Epithelial cell of proximal tubule (primary cell): ENCODE data around the gene OPCML. TPM values are rescaled to one million over a fixed set of nuclear protein-coding genes. Genes with fewer than 3 reads are reported as not detected.

Experiments
- DNase-seq: peaks from one replicate; pipeline ENCODE4 v3.0.0-alpha.2; 2011; ENCODE audit warnings: low read depth
- H3K4me3 ChIP-seq: 2 replicates; pipeline ENCODE4 v1.5.1; 2011; ENCODE audit warnings: low read depth, mild to moderate bottlenecking, low read length
- CTCF ChIP-seq: conservative IDR thresholded peaks from 2 replicates; pipeline ENCODE4 v1.5.1; 2012; ENCODE audit warnings: low read depth, mild to moderate bottlenecking, low read length
- total RNA-seq: library from RNA; depleted of rRNA; stranded (reverse); fragments of >200 nt; gene quantifications from 2 replicates; pipeline ENCODE4 v1.2.3, GENCODE V29; 2015

OPCML gene
- total RNA-seq, 1 donor from 2014 or later: not detected

GRCh38 chr11:132973686-132974085, 558.6 kb downstream of the OPCML start:
- H3K4me3 ChIP-seq: no peak overlapping the region
- DNase-seq: no peak
- no peak for TF ChIP-seq CTCF

GRCh38 chr11:132972565-132972964, 559.7 kb downstream of the OPCML start:
- TF ChIP-seq CTCF: no peak
- no peak for DNase-seq

GRCh38 chr11:132971351-132971750, 561.0 kb downstream of the OPCML start:
- no peak for DNase-seq
- TF ChIP-seq CTCF: no peak
- no peak overlapping the region for H3K4me3 ChIP-seq

More at GRCh38 chr11:132972565-132972964, 559.7 kb downstream of the OPCML start:
- no peak overlapping the region for H3K4me3 ChIP-seq

- no peak for TF ChIP-seq CTCF
- H3K4me3 ChIP-seq: no peak overlapping the region
- DNase-seq: no peak
Measured at GRCh38 chr11:132969892-132970291, 562.4 kb downstream of the OPCML start.

- no peak for DNase-seq
- TF ChIP-seq CTCF: no peak
- H3K4me3 ChIP-seq: no peak overlapping the region
Measured at GRCh38 chr11:132962041-132962440, 570.3 kb downstream of the OPCML start.

- no peak for TF ChIP-seq CTCF
- DNase-seq: no peak
- no peak overlapping the region for H3K4me3 ChIP-seq
Measured at GRCh38 chr11:132961453-132961852, 570.8 kb downstream of the OPCML start.

- no peak overlapping the region for H3K4me3 ChIP-seq
- DNase-seq: no peak
- TF ChIP-seq CTCF: no peak
Measured at GRCh38 chr11:132960273-132961078, 571.8 kb downstream of the OPCML start.
